Erythroblast (primary cell): ENCODE data around the gene COG4.
"Not testable (repeated sequence)": the region's sequence is repeated elsewhere in the genome, so short reads cannot be mapped to it uniquely, and the experiment has no call there.

Source experiments
- GATA1 ChIP-seq: IDR thresholded peaks from 2 replicates; pipeline ENCODE4 v1.6.1; 2011; ENCODE audit warnings: low read depth, mild to moderate bottlenecking, control low read depth, low read length, moderate library complexity
- POLR2A ChIP-seq: IDR thresholded peaks from 2 replicates; pipeline ENCODE4 v1.6.1; 2011; ENCODE audit warnings: mild to moderate bottlenecking, low read length

GRCh38 chr16:70524399-70524825 lies 1.1 kb upstream of the COG4 start:
- TF ChIP-seq POLR2A, GATA1: not testable (repeated sequence)
